Measurements from ENCODE around the gene DISP1.

DNA sequence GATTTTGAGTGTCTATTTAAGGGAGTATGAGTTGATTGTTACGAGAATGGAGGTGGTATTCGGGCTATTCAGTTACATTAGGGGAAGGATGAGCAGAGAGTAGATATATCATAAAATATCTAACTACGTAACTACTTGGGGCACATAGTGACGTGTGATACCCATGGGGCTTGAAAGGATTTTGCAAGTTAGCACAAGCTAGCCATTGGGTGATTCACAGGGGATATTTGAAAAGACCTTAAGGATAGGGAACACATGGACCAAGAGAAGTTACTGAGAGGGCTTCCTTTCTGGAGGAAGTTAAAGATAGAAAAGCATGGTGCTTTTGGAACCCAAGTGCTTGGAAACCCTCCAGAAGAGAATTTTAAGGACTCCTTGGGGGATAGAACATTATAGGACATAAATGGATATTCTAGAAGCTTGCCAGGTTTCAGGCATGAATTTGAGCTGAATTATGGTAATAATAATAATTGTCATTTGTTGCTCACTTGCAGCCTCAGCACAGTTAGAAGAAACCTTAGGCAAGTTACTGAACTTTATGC, 5.4 kb downstream of the DISP1 start:
- no peak for TF ChIP-seq POLR2A (IDR thresholded peaks at IDR 0.05; ENCODE audit: low read length)
- no peak for TF ChIP-seq GATA1 (IDR thresholded peaks at IDR 0.05; ENCODE audit: low read depth, low read length)

Data from erythroblast (primary cell).